A549 treated with ZK216348 at 1 μM for 4 hours (cell line): ENCODE measurements around the gene LCE3C. TPM values are rescaled to one million over a fixed set of nuclear protein-coding genes. Genes with fewer than 3 reads are reported as not detected.

Source experiments
- total RNA-seq: library from RNA; stranded (reverse); fragments of 200-300 nt; extraction: Qiagen RNA extraction; gene quantifications from 5 replicates; pipeline ENCODE4 v1.2.3, GENCODE V29; 2022; ENCODE audit warnings: low read depth

The LCE3C gene, protein sequence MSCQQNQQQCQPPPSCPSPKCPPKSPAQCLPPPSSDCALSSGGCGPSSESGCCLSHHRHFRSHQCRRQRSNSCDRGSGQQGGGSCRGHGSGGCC
- total RNA-seq = not detected in 5 replicates

GRCh38 chr1:152599934-152600333 lies at the start of gene LCE3C:
TSS of gene LCE3C (plus strand) at chr1:152600234. CDS start at chr1:152600732, 498 bp downstream.

GRCh38 chr1:152566681-152567080 lies 33.4 kb upstream of the LCE3C start, which contains the start of gene LCE3E:
TSS of gene LCE3E (minus strand) at chr1:152566780. CDS start at chr1:152566208, 572 bp downstream.

DNA sequence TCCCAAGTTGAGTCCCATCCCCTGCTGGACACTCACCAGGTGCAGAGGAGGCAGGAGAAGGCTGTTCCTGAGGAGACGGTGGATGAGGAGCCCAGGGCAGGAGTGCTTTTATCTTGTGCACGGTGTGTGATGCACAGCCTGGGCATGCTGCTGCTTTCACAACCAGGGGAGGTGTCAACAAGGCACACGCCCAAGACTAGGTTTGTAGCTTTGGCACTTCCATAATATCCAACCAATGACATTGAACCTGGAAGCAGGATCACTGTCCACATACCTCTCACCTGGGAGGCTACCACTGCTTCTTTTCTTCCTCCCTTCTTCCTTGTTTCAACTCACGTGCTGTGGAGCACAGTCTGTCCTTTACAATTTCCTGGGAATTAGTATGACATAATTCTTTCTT lies 19.6 kb upstream of the LCE3C start, which contains the start of gene LCE3D:
TSS of gene LCE3D (minus strand) at position 84 of the 400 bp plus-strand sequence. CDS start 580 bp downstream, outside the sequence.

DNA sequence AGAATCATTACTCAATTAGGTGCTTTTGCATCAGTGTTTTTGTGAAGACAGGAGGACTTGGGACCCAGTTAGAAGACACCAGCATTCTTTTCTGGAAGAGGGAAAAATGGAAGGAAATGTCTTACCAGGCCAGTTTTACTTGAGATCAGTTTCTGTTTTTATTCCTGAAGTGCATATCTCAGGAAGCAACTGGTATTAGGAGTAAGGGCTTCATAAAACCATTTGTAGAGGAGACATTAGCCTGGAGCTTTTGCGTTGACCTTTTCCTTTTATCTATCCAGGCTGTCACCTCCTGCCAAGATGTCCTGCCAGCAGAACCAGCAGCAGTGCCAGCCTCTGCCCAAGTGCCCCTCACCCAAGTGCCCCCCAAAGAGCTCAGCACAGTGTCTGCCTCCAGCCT lies 13.5 kb downstream of the LCE3C start, which contains the start of gene LCE3B:
TSS of gene LCE3B (plus strand) at position 301 of the 400 bp plus-strand sequence. CDS start at position 301, 0 bp downstream.

DNA sequence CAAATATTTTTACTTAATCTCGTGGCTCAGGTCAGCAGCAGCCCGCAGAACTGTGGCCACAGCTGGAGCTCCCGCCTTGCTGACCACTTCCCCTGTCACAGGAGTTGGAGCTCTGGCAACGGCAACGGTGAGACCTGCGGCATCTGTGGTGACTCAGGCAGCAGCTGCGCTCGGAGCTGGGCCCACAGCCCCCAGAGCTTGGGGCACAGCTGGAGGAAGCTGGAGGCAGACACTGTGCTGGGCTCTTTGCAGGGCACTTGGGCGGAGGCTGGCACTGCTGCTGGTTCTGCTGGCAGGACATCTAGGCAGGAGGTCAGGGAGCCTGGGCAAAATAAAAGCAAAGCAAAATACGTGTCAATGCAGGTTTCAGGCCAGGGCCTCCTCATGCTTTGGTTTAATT lies 22.8 kb downstream of the LCE3C start, which contains the start of gene LCE3A:
TSS of gene LCE3A (minus strand) at position 301 of the 400 bp plus-strand sequence. CDS start at position 301, 0 bp downstream.

Other genes with a start within 250 kb of the LCE3C start
- gene FLG2, start 240.2 kb upstream of the LCE3C start, total RNA-seq = not detected in 5 replicates
- gene CRNN, start 186.0 kb upstream of the LCE3C start, total RNA-seq = not detected in 5 replicates
- not detected in 5 replicates for gene LCE5A, start 89.4 kb upstream of the LCE3C start, total RNA-seq
- 0.42 to 0.83 TPM (median 0.60 TPM) in 3 of 5 replicates, not detected in the others for gene CRCT1, start 85.8 kb upstream of the LCE3C start, total RNA-seq
- gene LCE3E, start 33.5 kb upstream of the LCE3C start, total RNA-seq = 0.27 to 0.31 TPM in 2 of 5 replicates, not detected in the others
- gene LCE3D, start 19.7 kb upstream of the LCE3C start, total RNA-seq = 0.82 to 1.8 TPM (median 1.3 TPM) in 5 replicates
- gene LCE3B, start 13.6 kb downstream of the LCE3C start, total RNA-seq = not detected in 5 replicates
- not detected in 5 replicates for gene LCE3A, start 22.9 kb downstream of the LCE3C start, total RNA-seq
- gene LCE2D, start 63.1 kb downstream of the LCE3C start, total RNA-seq = not detected in 5 replicates
- not detected in 5 replicates for gene LCE2C, start 75.0 kb downstream of the LCE3C start, total RNA-seq
- gene LCE2B, start 85.9 kb downstream of the LCE3C start, total RNA-seq = not detected in 5 replicates
- not detected in 5 replicates for gene LCE2A, start 98.1 kb downstream of the LCE3C start, total RNA-seq
- gene LCE4A, start 107.9 kb downstream of the LCE3C start, total RNA-seq = not detected in 5 replicates
- not detected in 5 replicates for gene KPRP, start 157.8 kb downstream of the LCE3C start, total RNA-seq
- not detected in 5 replicates for gene LCE1F, start 174.9 kb downstream of the LCE3C start, total RNA-seq
- gene LCE1E, start 186.0 kb downstream of the LCE3C start, total RNA-seq = not detected in 5 replicates
- not detected in 5 replicates for gene LCE1D, start 196.5 kb downstream of the LCE3C start, total RNA-seq
- not detected in 5 replicates for gene LCE1C, start 206.4 kb downstream of the LCE3C start, total RNA-seq
- gene LCE1B, start 211.7 kb downstream of the LCE3C start, total RNA-seq = not detected in 5 replicates
- gene LCE1A, start 227.2 kb downstream of the LCE3C start, total RNA-seq = not detected in 5 replicates
- not detected in 5 replicates for gene LCE6A, start 242.6 kb downstream of the LCE3C start, total RNA-seq